Neural progenitor cell (in vitro differentiated cells): Measurements from ENCODE around the gene EXD2.

Source experiments
- EZH2 ChIP-seq: fragments of 200-600 bp; sonication (generic); IDR thresholded peaks from 2 replicates; pipeline ENCODE4 v1.6.1; 2017; ENCODE audit warnings: antibody characterized with exemption, mild to moderate bottlenecking, moderate library complexity
- TF ChIP-seq, protein P1 (sequence below): fragments of 200-600 bp; sonication (generic); IDR thresholded peaks from 2 replicates; pipeline ENCODE4 v1.5.1; 2017; ENCODE audit warnings: antibody characterized with exemption, mild to moderate bottlenecking

DNA sequence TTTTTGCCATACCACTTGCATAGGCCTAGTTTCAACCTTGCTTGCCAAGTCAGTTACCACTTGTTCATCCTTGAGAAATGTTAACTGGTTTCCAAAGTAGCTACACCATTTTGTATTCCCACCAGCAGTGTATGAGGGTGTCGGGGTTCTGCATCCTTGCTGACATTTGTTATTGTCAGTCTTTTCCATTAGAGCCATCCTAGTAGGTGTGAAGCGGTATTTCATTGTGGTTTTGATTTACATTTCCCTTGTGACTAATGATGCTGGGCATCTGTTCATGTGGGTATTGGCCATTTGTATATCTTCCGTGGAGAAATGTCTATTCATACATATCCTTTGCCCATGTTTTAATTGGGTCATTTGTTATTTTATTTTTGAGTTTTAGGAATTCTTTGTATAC, 41.1 kb downstream of the EXD2 start:
- TF ChIP-seq, protein P1, sequence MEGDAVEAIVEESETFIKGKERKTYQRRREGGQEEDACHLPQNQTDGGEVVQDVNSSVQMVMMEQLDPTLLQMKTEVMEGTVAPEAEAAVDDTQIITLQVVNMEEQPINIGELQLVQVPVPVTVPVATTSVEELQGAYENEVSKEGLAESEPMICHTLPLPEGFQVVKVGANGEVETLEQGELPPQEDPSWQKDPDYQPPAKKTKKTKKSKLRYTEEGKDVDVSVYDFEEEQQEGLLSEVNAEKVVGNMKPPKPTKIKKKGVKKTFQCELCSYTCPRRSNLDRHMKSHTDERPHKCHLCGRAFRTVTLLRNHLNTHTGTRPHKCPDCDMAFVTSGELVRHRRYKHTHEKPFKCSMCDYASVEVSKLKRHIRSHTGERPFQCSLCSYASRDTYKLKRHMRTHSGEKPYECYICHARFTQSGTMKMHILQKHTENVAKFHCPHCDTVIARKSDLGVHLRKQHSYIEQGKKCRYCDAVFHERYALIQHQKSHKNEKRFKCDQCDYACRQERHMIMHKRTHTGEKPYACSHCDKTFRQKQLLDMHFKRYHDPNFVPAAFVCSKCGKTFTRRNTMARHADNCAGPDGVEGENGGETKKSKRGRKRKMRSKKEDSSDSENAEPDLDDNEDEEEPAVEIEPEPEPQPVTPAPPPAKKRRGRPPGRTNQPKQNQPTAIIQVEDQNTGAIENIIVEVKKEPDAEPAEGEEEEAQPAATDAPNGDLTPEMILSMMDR: no peak
- no peak for TF ChIP-seq EZH2
